ENCODE results near the gene RNF166.

RNF166 gene

DNA sequence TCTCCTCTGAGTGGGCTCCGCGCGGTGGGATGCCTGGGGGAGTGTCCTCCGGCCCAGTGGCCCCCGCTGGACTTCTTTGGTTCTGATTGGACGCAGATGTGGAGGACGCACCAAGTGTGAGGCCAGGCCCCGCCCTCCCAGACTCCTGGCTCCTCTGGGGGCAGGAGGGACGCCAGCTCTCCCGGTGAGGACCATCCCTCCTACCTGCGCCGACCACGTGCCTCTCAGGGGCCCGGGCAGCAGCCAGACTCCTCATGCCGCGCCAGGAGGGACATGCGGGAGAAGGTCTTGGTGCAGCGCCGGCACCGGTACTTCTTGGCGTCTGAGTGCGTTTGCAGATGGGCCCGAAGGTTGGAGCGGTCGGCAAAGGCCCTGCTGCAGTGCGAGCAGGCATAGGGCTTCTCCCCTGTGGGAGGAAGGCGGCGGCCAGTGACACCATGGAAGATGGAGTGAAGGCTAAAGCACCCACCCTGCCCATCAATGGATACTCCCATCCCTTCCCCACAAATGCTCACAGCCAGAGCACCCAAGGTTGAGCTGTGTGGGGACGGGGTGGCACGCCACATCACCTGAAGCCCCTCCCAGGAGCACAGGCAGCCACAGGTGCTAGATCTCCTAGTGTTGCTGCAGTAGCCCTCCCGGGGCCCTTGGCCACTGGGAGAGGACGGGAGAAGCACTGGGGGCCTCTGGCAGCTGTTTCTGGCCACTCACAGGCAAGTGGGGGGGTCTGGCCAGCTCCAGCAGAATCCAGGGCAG lies 27.8 kb downstream of the RNF166 start:
- Histone ChIP-seq H3K27me3 (ENCODE audit: control insufficient read depth, low read length) (no peaks in the 10 kb centered on the region), H3K79me2 (ENCODE audit: control insufficient read depth, low read length) (no peaks in the 10 kb centered on the region), H3K27ac (ENCODE audit: low read depth, low read length) (no peak overlapping the region), H3K9me3 (ENCODE audit: control insufficient read depth, insufficient read depth, low read length) (no peaks in the 10 kb centered on the region), H3K4me3 (ENCODE audit: low read length) (no peak overlapping the region), H3K4me2 (ENCODE audit: low read length) (no peak overlapping the region), H3K36me3 (ENCODE audit: control insufficient read depth, low read length) (peaks cover 14% of the 10 kb centered on the region), H3K9me2 (replicated peaks; ENCODE audit: control insufficient read depth, low read length) (no peaks in the 10 kb centered on the region), H4K20me1 (ENCODE audit: control insufficient read depth, insufficient read depth, low read depth, low read length) (no peaks in the 10 kb centered on the region), H3K4me1 (ENCODE audit: control insufficient read depth, low read length) (peaks cover 28% of the 10 kb centered on the region), H3F3A (ENCODE audit: control insufficient read depth, insufficient read depth) (peaks cover 14% of the 10 kb centered on the region)
- TF ChIP-seq EZH2phosphoT487 (IDR thresholded peaks at IDR 0.05; ENCODE audit: borderline replicate concordance, low read length), result no peak
- TF ChIP-seq, protein P1, sequence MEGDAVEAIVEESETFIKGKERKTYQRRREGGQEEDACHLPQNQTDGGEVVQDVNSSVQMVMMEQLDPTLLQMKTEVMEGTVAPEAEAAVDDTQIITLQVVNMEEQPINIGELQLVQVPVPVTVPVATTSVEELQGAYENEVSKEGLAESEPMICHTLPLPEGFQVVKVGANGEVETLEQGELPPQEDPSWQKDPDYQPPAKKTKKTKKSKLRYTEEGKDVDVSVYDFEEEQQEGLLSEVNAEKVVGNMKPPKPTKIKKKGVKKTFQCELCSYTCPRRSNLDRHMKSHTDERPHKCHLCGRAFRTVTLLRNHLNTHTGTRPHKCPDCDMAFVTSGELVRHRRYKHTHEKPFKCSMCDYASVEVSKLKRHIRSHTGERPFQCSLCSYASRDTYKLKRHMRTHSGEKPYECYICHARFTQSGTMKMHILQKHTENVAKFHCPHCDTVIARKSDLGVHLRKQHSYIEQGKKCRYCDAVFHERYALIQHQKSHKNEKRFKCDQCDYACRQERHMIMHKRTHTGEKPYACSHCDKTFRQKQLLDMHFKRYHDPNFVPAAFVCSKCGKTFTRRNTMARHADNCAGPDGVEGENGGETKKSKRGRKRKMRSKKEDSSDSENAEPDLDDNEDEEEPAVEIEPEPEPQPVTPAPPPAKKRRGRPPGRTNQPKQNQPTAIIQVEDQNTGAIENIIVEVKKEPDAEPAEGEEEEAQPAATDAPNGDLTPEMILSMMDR (IDR thresholded peaks at IDR 0.05; ENCODE audit: low read depth, low read length, poor library complexity, severe bottlenecking), result no peak

DNA sequence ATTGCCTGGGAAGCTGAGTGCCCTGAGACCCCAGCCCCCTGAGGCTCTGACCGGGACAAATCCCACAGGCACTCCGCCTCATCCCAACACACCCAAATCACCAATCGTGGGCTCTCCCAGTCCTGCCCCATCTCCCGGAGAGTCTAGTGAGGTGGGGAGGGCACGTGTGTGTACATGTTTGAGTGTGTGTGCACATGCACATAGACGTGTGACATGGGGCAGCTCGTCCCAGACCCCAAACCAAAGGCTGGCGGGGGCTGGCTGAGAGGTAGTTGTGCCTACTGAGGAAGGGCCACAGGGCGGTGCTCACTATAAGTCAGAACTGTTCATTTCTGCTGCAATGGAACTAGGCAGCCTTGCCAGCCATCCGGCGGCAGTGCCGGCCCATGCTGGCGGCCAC lies 28.5 kb downstream of the RNF166 start:
- Histone ChIP-seq H3K27me3 (ENCODE audit: control insufficient read depth, low read length) (no peaks in the 10 kb centered on the region), H3K9me2 (replicated peaks; ENCODE audit: control insufficient read depth, low read length) (no peaks in the 10 kb centered on the region), H3K9me3 (ENCODE audit: control insufficient read depth, insufficient read depth, low read length) (no peaks in the 10 kb centered on the region), H3F3A (ENCODE audit: control insufficient read depth, insufficient read depth) (peaks cover 14% of the 10 kb centered on the region), H3K4me2 (ENCODE audit: low read length) (no peak overlapping the region), H3K79me2 (ENCODE audit: control insufficient read depth, low read length) (no peaks in the 10 kb centered on the region), H3K4me3 (ENCODE audit: low read length) (no peak overlapping the region), H3K27ac (ENCODE audit: low read depth, low read length) (no peak overlapping the region), H3K36me3 (ENCODE audit: control insufficient read depth, low read length) (peaks cover 14% of the 10 kb centered on the region), H4K20me1 (ENCODE audit: control insufficient read depth, insufficient read depth, low read depth, low read length) (no peaks in the 10 kb centered on the region), H3K4me1 (ENCODE audit: control insufficient read depth, low read length) (peaks cover 24% of the 10 kb centered on the region)
- TF ChIP-seq, protein P1 (IDR thresholded peaks at IDR 0.05; ENCODE audit: low read depth, low read length, poor library complexity, severe bottlenecking), result no peak
- no peak for TF ChIP-seq EZH2phosphoT487 (IDR thresholded peaks at IDR 0.05; ENCODE audit: borderline replicate concordance, low read length)

- no peak overlapping the region for H3K4me2 ChIP-seq (ENCODE audit: low read length)
- peaks cover 9% of the 10 kb centered on the region for H3F3A ChIP-seq (ENCODE audit: control insufficient read depth, insufficient read depth)
- H3K79me2 ChIP-seq (ENCODE audit: control insufficient read depth, low read length), result no peaks in the 10 kb centered on the region
These were observed 29.5 kb downstream of the RNF166 start for GRCh38 chr16:88676502-88677242.

More at GRCh38 chr16:88676502-88677242, 29.5 kb downstream of the RNF166 start:
- Histone ChIP-seq H4K20me1 (ENCODE audit: control insufficient read depth, insufficient read depth, low read depth, low read length) (no peaks in the 10 kb centered on the region), H3K36me3 (ENCODE audit: control insufficient read depth, low read length) (peaks cover 14% of the 10 kb centered on the region), H3K9me3 (ENCODE audit: control insufficient read depth, insufficient read depth, low read length) (no peaks in the 10 kb centered on the region), H3K4me3 (ENCODE audit: low read length) (no peak overlapping the region), H3K9me2 (replicated peaks; ENCODE audit: control insufficient read depth, low read length) (no peaks in the 10 kb centered on the region), H3K27me3 (ENCODE audit: control insufficient read depth, low read length) (no peaks in the 10 kb centered on the region), H3K27ac (ENCODE audit: low read depth, low read length) (no peak overlapping the region), H3K4me1 (ENCODE audit: control insufficient read depth, low read length) (peaks cover 15% of the 10 kb centered on the region)
- TF ChIP-seq EZH2phosphoT487 (IDR thresholded peaks at IDR 0.05; ENCODE audit: borderline replicate concordance, low read length), result no peak
- TF ChIP-seq, protein P1 (IDR thresholded peaks at IDR 0.05; ENCODE audit: low read depth, low read length, poor library complexity, severe bottlenecking), result no peak

Measured in DOHH2 (cell line).